Stimulated activated CD8-positive, alpha-beta memory T cell treated with anti-CD3 and anti-CD28 coated beads, Interleukin-7, amount 100 ng/mL, for 4 hours (primary cell): ENCODE data around the gene TNS3.

ENCODE experiments used
- DNase-seq, 2 donors: peaks; one replicate each; pipeline ENCODE4 v3.0.0-alpha.2; 2020; ENCODE audit warnings: low read depth in 2 of 2

TNS3 gene

DNA sequence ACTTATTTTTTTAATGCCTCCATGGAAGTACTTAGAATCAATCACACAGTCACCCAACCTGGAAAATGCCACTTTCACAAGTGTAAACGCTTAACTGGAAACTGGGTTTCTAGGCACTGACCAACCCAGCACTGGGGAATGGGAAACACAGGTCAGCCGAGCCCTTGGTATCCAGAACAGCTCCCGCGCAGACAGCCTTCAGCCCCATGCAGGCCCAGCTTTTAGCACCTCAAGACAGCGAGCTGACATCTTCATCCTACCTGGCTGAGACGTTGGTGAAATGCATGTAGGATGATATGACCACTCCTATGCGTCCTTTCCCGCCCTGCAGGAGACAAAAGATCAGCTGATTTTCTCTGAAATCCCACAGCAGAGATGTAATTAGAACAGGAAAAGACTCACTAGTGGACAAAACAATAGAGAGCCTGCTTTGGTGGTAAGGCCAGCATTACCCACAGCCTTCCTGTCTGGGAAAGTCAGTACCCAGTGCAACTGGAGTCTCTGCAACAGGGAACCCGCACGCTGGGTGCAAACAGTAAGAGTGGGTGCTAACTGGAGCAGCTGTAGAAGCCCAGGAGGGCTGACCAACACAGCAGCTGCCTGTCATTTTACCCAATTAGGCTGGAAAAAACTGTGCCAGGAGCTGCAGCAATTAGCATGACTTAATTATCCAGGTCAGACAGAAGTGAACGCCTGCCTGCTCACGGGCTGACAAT, 153.7 kb downstream of the TNS3 start:
- no peak for DNase-seq

DNA sequence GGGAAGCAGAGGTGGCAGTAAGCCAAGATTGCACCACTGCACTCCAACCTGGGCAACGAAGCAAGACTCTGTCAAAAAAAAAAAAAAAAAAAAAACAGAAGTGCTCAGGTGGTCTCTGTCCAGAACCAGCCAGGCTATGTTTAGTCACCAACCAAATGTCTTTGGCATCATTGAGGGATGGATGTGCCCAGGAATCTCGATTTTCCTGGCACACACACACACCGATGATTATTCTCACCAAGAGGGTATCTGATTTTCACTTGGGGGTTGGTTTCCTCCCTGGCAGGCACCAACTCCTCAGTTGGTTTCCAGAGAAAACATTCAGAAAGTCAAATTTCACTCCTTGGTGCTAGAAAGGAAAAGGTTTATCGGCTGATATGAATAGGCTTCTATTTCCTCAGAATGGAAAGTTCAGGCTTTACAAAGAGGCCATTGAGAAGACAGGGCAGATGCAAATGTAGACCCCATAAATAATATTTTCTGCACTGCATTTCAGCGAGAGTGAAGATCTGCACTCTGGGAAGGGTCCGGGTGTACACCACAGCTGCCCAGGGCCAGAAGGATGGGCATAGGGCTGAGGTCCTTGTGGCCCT, 154.8 kb downstream of the TNS3 start:
- DNase-seq = no peak

DNA sequence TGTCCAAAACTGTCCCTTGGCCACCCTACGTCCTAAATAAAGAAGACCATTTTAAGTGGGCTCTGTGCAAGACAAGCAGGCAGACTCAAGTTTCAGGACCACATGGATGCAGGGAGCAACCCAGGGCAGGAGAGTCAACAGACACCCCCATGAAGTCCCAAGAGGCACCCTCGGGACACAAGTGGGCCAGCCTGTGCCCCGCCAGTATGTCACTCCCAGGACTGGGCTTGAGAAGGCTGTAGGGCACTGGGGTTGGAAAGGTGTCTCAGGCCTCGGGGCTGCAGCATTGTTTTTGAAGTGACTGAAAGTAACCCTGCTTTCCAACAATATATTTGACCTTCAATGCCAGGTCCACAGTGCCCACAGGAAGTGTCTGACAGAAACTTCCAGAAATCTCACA, 157.4 kb downstream of the TNS3 start:
- no peak for DNase-seq

DNA sequence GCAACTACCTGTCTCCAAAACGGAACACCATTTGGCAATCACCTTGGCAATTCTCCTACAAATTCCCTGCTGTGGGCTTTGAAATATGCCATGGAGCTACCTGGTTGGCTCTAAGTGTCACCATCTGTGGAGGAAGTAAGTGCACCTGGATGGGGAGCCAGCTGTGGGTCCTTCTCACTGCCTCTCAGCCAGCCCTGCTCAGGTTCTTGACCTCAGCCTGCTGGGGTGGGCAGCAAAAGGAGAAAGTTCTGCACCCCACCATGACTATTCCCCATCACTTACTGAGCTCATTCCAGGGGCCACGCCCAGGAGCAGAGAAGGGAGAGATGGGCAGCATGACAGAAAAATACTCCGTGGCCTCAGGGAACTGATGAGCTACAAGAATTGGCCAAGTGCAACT, 158.7 kb downstream of the TNS3 start:
- DNase-seq = no peak

DNA sequence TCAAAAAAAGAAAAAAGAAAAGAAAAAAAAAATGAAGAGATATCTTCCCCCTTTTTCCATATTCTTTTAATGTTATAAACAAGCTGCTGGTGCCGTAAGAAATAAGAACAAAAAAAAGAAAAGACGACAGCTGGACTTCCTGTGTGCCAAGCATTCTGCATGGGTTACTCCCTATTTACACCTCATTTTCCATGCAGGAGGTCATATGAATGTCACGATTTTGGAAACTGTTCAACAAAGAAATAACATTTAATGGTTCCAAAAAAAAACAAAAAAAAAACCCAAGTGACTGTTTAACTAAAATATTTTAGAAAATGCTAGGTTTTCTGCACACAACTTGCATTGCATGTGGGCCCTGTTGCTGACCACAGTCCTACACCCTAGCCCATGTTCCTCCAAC, 159.3 kb downstream of the TNS3 start:
- DNase-seq = no peak

- no peak for DNase-seq
Observed at GRCh38 chr7:47421456-47421855, 160.5 kb downstream of the TNS3 start.

GRCh38 chr7:47420122-47420780, 161.7 kb downstream of the TNS3 start:
- DNase-seq = no peak

- no peak for DNase-seq
Observed at GRCh38 chr7:47419471-47419870, 162.4 kb downstream of the TNS3 start.

DNA sequence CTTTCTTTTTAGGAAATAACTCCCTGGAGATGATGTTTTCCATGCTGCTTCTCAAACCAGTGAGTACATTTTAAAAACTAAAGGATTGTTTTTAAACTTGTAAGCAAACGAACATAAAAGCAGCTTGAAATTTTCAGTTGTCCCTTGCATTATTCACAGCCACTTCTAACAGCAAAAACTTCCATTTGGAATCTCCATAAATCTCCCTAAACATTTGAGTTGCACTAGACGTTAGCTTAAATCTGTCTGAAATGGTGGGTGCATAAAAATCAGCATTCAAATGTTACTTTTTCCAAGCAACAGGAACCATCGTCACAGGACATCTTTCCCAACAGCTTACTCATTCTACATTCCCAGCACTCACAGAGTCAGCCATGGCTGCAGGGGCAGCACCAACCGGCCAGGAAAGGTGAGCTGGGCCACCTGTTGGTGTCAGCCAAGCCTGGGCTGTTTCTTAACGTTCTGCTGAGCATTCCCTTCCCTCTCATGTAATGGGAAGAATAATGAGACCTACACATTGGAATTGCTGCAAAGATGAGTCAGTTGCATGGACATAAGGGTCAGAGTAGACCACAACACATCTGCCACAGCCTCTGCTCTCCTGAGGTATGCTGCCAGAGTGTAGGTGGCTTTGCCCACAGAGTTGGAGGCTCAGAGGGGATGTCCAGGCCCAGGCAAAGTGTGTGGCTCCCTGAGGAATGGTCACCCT, 163.2 kb downstream of the TNS3 start:
- no peak for DNase-seq

DNA sequence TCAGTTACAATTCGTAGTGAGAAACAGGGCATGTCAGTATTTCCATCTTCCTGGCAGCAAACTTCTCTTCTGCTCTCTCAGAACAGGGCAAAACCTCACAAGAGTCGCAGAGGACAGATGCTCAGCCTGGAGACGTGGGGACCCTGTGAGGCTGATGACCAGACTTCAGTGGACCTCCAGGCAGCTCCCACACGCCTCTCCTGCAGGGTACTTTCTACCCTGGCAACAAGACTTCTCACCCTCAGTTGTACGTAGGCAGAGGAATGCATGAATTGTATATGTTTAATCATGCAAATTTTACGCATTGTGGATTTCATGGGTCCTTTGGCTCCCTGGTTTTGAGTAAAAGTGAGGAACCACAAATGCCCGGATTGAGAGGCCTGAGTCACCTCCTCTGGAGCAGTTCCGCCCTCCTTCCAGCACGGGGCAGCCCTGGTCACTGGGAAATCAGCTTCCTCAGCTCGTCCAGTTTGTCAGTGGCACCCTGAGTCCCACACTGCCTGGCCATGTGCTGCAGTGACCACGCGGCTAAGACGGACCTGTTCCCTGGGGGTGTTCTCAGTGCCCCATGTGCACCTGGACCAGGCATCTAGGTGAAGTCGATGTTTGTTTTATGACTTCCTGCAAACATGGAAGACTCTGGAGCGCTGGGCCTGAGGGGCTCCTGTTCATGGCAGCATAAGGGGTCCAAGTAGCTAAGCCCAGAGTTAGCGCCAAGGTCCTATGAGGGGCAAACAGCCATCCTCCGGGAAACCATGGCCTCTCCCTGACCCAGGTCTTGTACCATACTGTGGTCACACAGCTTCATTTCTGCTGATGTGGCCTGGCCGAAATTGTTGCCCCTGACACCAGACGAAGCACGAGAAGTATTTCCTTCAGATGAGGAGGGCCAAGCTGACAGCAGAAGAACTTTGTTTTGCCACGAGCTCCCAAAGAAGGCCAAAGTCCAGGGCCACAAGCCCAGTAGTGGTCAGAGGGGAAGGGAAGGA, 165.1 kb downstream of the TNS3 start:
- DNase-seq = no peak

DNA sequence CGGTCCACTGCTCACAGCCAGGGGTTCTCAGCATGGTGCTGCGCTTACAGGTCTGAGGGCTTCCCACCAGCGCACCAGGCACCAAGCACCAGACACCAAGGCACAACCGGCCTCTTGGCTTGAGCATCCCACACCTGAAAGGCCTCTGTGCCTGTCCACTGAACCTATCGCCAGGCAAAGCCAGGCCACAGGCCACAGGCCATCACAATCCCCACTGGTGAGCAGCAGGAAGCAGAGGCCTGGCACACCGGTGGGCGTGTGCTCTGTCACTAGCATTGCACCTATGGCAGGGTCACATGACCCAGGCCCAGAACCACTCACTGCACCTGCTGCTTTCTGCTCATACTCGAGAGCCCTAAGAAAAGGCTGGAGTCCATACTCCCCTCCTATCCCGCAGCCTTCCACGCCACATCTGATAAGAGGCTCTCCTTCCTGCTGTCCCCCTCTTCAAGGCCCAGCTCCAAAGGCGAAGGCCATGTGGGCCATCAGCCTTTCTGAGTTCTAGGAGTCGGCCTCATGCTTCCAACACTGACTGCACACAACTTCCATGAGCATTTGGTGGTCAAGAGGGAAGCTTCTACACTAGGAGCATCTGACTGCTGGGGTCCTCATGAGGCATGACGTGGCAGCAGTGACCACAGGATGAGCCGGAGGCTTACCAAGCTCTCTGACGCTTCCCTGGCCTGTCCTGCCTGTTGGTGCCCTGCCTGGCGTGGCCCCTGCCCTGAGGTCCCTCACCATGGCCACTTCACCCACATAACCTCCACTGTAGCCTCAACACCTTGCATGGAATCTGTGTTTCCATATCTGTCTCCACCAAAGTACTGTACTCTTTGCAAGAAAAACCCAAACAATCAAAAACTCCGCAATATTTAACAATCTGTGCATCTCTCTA, 166.3 kb downstream of the TNS3 start:
- no peak for DNase-seq

- no peak for DNase-seq
Observed at GRCh38 chr7:47414342-47415317, 167.3 kb downstream of the TNS3 start.

DNA sequence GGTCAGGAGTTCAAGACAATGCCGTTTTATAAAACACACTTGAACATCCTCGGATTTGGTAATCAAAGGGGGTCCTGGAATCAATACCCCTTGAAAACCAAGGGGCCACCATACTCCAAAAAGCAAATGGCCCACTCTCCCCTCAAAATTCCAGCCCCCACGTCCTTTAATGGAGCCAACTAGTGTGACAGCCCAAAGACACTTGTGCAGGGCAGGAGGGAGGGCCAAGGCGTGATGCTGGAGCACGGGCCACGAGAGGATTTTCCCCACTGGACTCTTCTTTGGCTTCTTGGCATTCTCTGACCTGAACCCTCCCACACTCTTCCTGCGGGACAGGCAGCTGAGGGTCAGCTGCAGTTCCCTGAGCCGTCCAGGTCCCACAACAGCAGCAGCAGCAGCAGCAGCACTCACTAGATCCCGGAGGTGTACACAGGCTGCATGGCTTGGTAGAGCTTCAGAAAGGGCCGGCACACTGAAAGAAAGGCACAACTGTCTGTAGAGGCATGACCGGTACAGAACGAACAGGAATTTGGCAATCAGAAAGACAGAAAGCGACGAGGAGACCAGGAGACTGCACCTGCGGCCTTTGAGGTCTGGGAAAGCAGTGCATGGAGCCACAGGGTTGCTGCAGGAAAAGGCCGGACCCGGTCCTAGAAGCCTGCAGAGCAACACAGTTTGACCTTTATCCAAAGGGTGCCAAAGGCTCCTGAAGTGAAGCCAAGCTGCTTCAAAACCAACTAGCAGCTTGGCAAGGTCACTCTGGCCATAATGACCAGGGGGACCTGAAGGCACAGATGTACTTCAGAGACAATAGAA, 168.2 kb downstream of the TNS3 start:
- DNase-seq = no peak

GRCh38 chr7:47411901-47412300, 170.0 kb downstream of the TNS3 start:
- no peak for DNase-seq

DNA sequence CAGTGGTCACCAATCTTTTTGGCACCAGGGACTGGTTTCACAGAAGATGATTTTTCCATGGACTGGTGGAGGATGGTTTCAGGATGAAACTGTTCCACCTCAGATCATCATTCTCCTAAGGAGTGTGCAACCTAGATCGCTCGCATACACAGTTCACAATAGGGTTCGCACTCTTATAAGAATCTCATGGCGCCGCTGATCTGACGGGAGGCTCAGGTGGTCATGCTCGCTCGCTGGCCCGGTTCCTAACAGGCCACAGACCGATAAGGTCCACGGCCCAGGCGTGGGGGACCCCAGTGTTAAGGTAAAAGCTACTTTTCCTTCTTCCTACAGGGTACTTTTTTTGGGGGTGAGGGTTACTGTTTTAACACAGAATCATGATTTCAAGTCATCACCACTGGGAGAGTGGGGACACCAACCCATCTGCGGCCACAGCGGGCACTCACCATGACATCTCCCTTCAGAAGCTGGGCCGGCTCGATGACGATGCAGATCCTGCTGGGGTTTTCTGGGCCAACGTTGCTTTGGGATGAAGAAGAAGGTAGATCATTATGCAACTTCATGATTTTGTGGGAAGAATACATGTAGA, 170.5 kb downstream of the TNS3 start:
- DNase-seq = no peak

DNA sequence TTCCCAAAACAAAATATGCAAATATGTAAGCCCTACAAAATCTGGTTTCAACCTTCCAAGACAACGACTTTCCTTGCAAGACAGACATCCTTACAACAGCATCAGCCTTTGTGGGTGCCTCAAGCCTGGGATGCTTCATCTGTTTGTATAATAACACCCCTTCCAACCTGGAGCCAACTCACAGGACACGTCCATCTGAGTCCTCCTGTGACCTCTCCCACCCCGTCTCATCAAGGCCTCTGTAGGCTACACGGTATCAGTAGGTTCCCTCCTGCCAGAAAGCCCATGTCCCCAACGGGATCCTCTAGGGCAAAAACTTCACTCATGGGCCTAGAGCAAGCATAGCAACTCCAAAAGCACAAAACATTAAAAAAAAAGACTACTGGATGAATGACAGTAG, 173.2 kb downstream of the TNS3 start:
- no peak for DNase-seq

DNA sequence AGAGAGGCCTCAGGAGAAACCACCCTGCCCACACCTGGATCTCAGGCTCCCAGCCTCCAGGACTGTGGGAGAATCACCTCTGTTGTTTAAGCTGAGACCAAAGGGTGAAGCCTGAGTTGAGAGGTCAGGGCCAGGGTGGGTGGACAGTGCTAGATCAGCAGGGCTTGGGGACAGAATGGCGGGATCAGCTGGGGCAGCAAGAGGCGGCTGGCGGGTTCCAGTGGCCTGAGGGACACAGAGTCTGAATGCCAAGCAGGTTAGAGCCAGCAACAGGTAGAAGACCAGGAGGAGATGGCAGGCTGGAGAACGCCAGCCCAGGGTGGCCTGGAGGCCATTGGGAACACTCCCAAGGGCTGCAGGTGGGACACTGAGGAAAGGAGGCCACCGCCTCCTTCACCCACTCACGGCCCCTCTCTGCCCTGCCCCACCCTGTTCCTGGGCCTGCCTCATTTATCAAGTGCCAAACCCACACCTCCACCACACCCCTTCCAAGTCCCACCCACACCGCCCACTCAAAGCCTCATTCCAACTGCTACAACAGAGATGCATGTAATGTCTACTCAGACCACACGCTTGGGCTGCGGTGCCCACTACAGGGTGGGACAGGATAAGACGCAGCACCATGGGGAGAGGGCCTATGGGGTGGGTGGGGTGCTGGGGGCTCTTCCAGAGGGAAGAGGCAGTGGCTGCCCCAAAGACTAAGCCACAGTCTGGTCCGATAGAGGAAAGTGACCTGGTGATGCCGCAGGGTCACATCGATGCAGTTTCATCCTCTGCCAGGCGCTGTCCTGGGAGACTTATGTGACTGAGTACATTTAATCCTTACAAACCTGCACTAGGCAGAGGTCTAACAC, 173.9 kb downstream of the TNS3 start:
- DNase-seq = no peak
